Fibroblast of gingiva (primary cell): Measurements from ENCODE around the gene PRRG2.

Source experiments
- DNase-seq: peaks from one replicate; pipeline ENCODE4 v3.0.0-alpha.2; 2011; ENCODE audit warnings: low read depth

Gene PRRG2

GRCh38 chr19:49557641-49558325 lies 23.3 kb upstream of the PRRG2 start:
- DNase-seq: no peak

- DNase-seq: no peak
Measured at GRCh38 chr19:49558591-49558990, 22.5 kb upstream of the PRRG2 start.

- no peak for DNase-seq
Measured at GRCh38 chr19:49559443-49559842, 21.7 kb upstream of the PRRG2 start.

GRCh38 chr19:49559928-49560327 lies 21.2 kb upstream of the PRRG2 start:
- no peak for DNase-seq

DNA sequence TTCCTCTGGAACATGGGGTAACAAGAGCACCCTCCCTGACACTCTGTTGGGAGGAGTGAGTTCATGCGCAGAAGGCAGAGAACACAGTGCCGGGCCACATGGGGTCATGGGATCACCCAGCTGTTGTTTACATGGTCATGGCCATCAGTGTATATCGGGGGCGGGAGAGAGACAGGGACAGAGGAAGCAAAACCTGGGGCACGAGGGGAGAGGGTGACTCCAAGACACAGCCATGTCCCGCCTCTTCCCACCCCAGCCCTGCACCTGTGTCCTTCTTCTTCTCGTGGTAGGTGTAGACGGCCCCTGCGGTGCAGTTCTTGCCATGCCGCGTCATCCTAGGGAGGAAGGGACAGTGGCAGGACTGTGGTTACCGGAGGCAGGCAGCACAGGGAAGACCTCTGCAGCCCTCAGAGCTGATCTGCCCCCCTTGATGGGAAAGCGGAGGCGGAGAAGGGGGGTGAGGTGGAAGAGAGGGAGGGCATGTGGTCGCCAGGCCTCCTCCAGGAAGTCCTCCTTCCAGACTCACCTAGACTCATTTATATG lies 20.7 kb upstream of the PRRG2 start:
- no peak for DNase-seq

DNA sequence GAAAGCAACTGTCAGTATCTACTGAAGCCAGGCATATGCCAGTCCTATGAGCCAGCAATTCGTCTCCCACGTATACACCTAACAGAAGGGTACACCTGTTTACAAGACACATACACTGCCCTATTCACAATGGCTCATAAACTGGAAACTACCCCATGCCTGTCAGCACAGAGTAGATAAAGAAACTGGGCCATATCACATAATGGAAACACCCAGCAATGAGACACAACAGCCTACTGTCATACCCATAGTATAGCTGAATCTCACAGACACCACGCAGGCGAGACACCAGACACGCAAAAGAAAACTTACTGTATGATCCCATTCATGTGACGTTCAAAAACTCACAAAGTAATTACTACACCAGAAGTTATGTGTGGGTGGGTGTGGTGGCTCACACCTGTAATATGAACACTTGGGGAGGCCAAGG lies 16.5 kb upstream of the PRRG2 start:
- DNase-seq: no peak

DNA sequence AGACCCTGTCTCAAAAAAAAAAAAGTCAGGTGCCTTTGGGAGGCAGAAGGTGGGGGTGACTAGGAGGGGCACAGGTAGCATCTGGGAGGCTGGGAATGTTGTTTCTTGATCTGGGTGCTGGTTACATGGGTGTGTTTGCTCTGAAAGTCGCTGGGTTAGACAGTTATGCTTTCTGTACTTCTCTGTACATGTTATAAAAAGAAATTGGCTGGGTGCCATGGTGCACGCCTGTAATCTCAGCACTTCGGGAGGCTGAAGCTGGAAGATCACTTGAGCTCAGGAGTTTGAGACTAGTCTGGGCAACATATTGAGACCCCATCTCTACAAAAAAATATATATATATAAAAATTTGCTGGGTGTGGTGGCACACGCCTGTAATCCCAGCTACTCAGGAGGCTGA lies 15.9 kb upstream of the PRRG2 start:
- no peak for DNase-seq

- DNase-seq: no peak
Measured at GRCh38 chr19:49566302-49566701, 14.8 kb upstream of the PRRG2 start.

GRCh38 chr19:49567861-49568441 lies 13.2 kb upstream of the PRRG2 start:
- DNase-seq: peak; percentile 61

GRCh38 chr19:49570138-49570856 lies 10.8 kb upstream of the PRRG2 start:
- peak; percentile 69 for DNase-seq

GRCh38 chr19:49570997-49571676 lies 10.0 kb upstream of the PRRG2 start:
- peak; percentile 24 for DNase-seq

DNA sequence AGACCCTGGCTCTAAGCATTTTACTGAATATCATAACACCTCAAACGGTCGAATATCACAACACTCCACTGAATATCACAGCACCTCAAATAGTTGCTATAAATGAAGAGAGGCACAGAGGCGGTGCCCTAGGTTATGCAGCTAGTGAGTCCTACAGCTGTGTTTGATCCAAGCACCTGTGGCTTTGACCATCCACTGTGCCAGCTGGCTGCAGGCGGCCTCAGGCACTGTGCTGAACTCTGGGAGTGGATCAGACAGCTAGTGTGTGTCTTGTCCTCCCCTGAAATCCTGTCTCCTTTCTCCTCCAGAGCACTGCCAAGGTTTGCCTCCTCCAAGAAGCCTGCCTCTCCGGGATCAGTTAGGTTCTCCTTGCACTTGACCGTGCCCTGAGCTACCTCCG lies 8.1 kb upstream of the PRRG2 start:
- no peak for DNase-seq

- DNase-seq: no peak
Measured at GRCh38 chr19:49573425-49573824, 7.7 kb upstream of the PRRG2 start.

GRCh38 chr19:49574206-49574755 lies 6.8 kb upstream of the PRRG2 start:
- DNase-seq: no peak

DNA sequence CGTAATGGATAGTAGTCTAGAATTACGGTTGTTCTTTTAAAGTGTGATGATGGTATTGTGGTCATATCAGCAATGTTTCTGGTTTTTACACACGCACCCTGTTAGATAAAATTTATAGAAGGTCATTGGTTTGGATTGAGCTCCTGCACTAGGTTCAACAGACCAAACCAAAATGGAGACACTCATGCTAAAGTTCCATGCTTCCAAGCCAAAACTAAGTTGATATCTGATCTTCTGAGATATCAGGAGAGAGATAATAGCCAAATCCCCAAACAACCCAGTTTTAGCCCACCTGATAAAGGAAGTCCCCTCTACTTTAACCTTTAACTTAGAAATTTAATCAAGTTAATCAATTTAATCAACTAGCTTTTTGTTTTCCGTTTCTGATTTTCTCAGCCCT lies 1.9 kb upstream of the PRRG2 start:
- DNase-seq: no peak

- DNase-seq: no peak
Measured at GRCh38 chr19:49579947-49580263, 1.2 kb upstream of the PRRG2 start.

- DNase-seq: peak; percentile 96
Measured at GRCh38 chr19:49580264-49581006, 681 bp upstream of the PRRG2 start, which contains the start of gene NOSIP. NOSIP (minus strand) TSS chr19:49580556; CDS start chr19:49560691, 19,865 bp downstream.

- no peak for DNase-seq
Measured at GRCh38 chr19:49583239-49583638, 2.1 kb downstream of the PRRG2 start.

- DNase-seq: no peak
Measured at GRCh38 chr19:49585023-49585422, 3.9 kb downstream of the PRRG2 start.

DNA sequence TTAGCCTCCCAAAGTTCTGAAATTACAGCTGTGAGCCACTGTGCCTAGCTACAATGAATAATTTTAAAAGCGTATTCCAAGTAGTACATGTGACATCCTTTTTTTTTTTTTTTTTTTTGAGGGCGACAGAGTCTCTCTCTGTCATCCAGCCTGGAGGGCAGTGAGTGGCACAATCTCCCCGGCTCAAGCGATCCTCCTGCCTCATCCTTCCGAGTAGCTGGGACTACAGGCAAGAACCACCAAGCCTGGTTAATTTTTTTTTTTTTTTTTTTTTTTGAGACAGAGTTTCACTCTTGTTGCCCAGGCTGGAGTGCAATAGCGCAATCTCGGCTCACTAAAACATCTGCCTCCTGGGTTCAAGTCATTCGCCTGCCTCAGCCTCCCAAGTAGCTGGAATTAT lies 6.1 kb downstream of the PRRG2 start:
- no peak for DNase-seq

- DNase-seq: no peak
Measured at GRCh38 chr19:49588365-49589122, 7.4 kb downstream of the PRRG2 start.
